Neural progenitor cell (in vitro differentiated cells): Measurements from ENCODE around the gene RSPH1. TPM values are rescaled to one million over a fixed set of nuclear protein-coding genes. Genes with fewer than 3 reads are reported as not detected.
A peak's percentile ranks its signal among the peaks of the same experiment; 100 is the strongest.
"Not testable (repeated sequence)": the region's sequence is repeated elsewhere in the genome, so short reads cannot be mapped to it uniquely, and the experiment has no call there.

ENCODE experiments used
- DNase-seq: peaks from one replicate; pipeline ENCODE4 v3.0.0-alpha.2; 2016; ENCODE audit warnings: low spot score
- H2AFZ ChIP-seq: fragments of 200-600 bp; sonication (generic); replicated peaks from 2 replicates; pipeline ENCODE4 v1.6.1; 2016; ENCODE audit warnings: antibody characterized with exemption
- H3F3A ChIP-seq: fragments of 200-600 bp; sonication (generic); 2 replicates; pipeline ENCODE4 v1.6.1; 2016; ENCODE audit warnings: antibody characterized with exemption, low read depth
- H3K27ac ChIP-seq: fragments of 200-600 bp; sonication (generic); 2 replicates; pipeline ENCODE4 v1.5.1; 2016; ENCODE audit warnings: mild to moderate bottlenecking
- H3K27me3 ChIP-seq: fragments of 200-600 bp; sonication (generic); 2 replicates; pipeline ENCODE4 v1.6.1; 2016; ENCODE audit warnings: mild to moderate bottlenecking, moderate library complexity
- H3K36me3 ChIP-seq: fragments of 200-600 bp; sonication (generic); 2 replicates; pipeline ENCODE4 v1.5.1; 2016
- H3K4me1 ChIP-seq: fragments of 200-600 bp; sonication (generic); 2 replicates; pipeline ENCODE4 v1.6.1; 2016; ENCODE audit warnings: mixed run types
- H3K4me2 ChIP-seq: fragments of 200-600 bp; sonication (generic); 2 replicates; pipeline ENCODE4 v1.6.1; 2016
- H3K4me3 ChIP-seq: fragments of 200-600 bp; sonication (generic); 2 replicates; pipeline ENCODE4 v1.5.1; 2016
- H3K79me2 ChIP-seq: fragments of 200-600 bp; sonication (generic); 2 replicates; pipeline ENCODE4 v1.6.1; 2016; ENCODE audit warnings: low read depth
- H3K9ac ChIP-seq: fragments of 200-600 bp; sonication (generic); 2 replicates; pipeline ENCODE4 v1.6.1; 2016
- H3K9me3 ChIP-seq: fragments of 200-600 bp; sonication (generic); 2 replicates; pipeline ENCODE4 v1.5.1; 2016; ENCODE audit warnings: low read depth
- H4K20me1 ChIP-seq: fragments of 200-600 bp; sonication (generic); 2 replicates; pipeline ENCODE4 v1.6.1; 2016; ENCODE audit warnings: low read depth
- H3K27ac Mint-ChIP-seq: 3 replicates; pipeline ENCODE4 v1.8.0; 2021; ENCODE audit warnings: mixed read lengths
- H3K27me3 Mint-ChIP-seq: 2 replicates; pipeline ENCODE4 v1.8.0; 2022; ENCODE audit warnings: low read depth, mild to moderate bottlenecking, inconsistent platforms, moderate library complexity, mixed read lengths; ENCODE audit not compliant: insufficient read depth
- H3K36me3 Mint-ChIP-seq: 3 replicates; pipeline ENCODE4 v1.8.0; 2021; ENCODE audit warnings: mixed read lengths
- H3K4me1 Mint-ChIP-seq: 3 replicates; pipeline ENCODE4 v1.8.0; 2021; ENCODE audit warnings: mixed read lengths
- H3K4me3 Mint-ChIP-seq: 3 replicates; pipeline ENCODE4 v1.8.0; 2021; ENCODE audit warnings: mild to moderate bottlenecking, moderate library complexity, mixed read lengths
- H3K9me3 Mint-ChIP-seq: 3 replicates; pipeline ENCODE4 v1.8.0; 2020; ENCODE audit warnings: mixed read lengths
- CTCF ChIP-seq: fragments of 200-600 bp; sonication (generic); IDR thresholded peaks from 2 replicates; pipeline ENCODE4 v1.5.1; 2017; ENCODE audit warnings: antibody characterized with exemption, mild to moderate bottlenecking
- EZH2 ChIP-seq: fragments of 200-600 bp; sonication (generic); IDR thresholded peaks from 2 replicates; pipeline ENCODE4 v1.6.1; 2017; ENCODE audit warnings: antibody characterized with exemption, mild to moderate bottlenecking, moderate library complexity
- EZH2phosphoT487 ChIP-seq: fragments of 200-600 bp; sonication (generic); IDR thresholded peaks from 2 replicates; pipeline ENCODE4 v1.6.1; 2017; ENCODE audit warnings: antibody characterized with exemption
- total RNA-seq: library from RNA; depleted of rRNA; stranded (reverse); fragments of >200 nt; gene quantifications from 2 replicates; pipeline ENCODE4 v1.2.3, GENCODE V29; 2015; ENCODE audit warnings: low replicate concordance

RSPH1 gene
- total RNA-seq, 1 donor from 2014 or later = 0.04 TPM

- H3K4me3 ChIP-seq = no peak overlapping the region
- H3F3A ChIP-seq = no peaks in the 10 kb centered on the region
- TF ChIP-seq EZH2 (no peak), EZH2phosphoT487 (no peak), CTCF (no peak)
- Mint-ChIP-seq H3K36me3 (no peaks in the 10 kb centered on the region), H3K27ac (peak overlapping the region; percentile 35), H3K4me1 (peaks cover 29% of the 10 kb centered on the region), H3K27me3 (peaks cover 2% of the 10 kb centered on the region), H3K9me3 (no peaks in the 10 kb centered on the region), H3K4me3 (no peak overlapping the region)
- no peaks in the 10 kb centered on the region for H3K36me3 ChIP-seq
- DNase-seq = no peak
- no peaks in the 10 kb centered on the region for H3K4me1 ChIP-seq
- H3K9ac ChIP-seq = no peak overlapping the region
- H3K9me3 ChIP-seq = no peaks in the 10 kb centered on the region
- no peak overlapping the region for H2AFZ ChIP-seq
- H3K27me3 ChIP-seq = no peaks in the 10 kb centered on the region
- no peak overlapping the region for H3K4me2 ChIP-seq
- H3K27ac ChIP-seq = no peak overlapping the region
- H3K79me2 ChIP-seq = no peaks in the 10 kb centered on the region
- no peaks in the 10 kb centered on the region for H4K20me1 ChIP-seq
Observed at GRCh38 chr21:42471716-42472330, 24.2 kb downstream of the RSPH1 start.

GRCh38 chr21:42471206-42471605 lies 24.8 kb downstream of the RSPH1 start:
- H3F3A ChIP-seq = no peaks in the 10 kb centered on the region
- no peaks in the 10 kb centered on the region for H3K4me1 ChIP-seq
- no peaks in the 10 kb centered on the region for H3K36me3 Mint-ChIP-seq
- TF ChIP-seq EZH2 (no peak), CTCF (no peak), EZH2phosphoT487 (no peak)
- H3K27me3 Mint-ChIP-seq = peaks cover 2% of the 10 kb centered on the region
- no peak overlapping the region for H3K4me3 ChIP-seq
- peak overlapping the region; percentile 35 for H3K27ac Mint-ChIP-seq
- H3K79me2 ChIP-seq = no peaks in the 10 kb centered on the region
- H3K27me3 ChIP-seq = no peaks in the 10 kb centered on the region
- no peak overlapping the region for H3K4me3 Mint-ChIP-seq
- no peaks in the 10 kb centered on the region for H3K36me3 ChIP-seq
- H3K4me2 ChIP-seq = no peak overlapping the region
- DNase-seq = no peak
- no peaks in the 10 kb centered on the region for H3K9me3 Mint-ChIP-seq
- H4K20me1 ChIP-seq = no peaks in the 10 kb centered on the region
- H3K27ac ChIP-seq = no peak overlapping the region
- H3K9ac ChIP-seq = no peak overlapping the region
- no peaks in the 10 kb centered on the region for H3K9me3 ChIP-seq
- H3K4me1 Mint-ChIP-seq = peaks cover 29% of the 10 kb centered on the region
- no peak overlapping the region for H2AFZ ChIP-seq

- H3K4me3 Mint-ChIP-seq = not testable (repeated sequence)
Observed at GRCh38 chr21:42469726-42470125, 26.3 kb downstream of the RSPH1 start.

GRCh38 chr21:42469272-42469671 lies 26.8 kb downstream of the RSPH1 start:
- no peaks in the 10 kb centered on the region for H3K36me3 Mint-ChIP-seq
- no peak overlapping the region for H3K9ac ChIP-seq
- no peaks in the 10 kb centered on the region for H3K9me3 Mint-ChIP-seq
- no peaks in the 10 kb centered on the region for H3K4me1 ChIP-seq
- H3K79me2 ChIP-seq = no peaks in the 10 kb centered on the region
- no peaks in the 10 kb centered on the region for H3F3A ChIP-seq
- peaks cover 3% of the 10 kb centered on the region for H3K27me3 Mint-ChIP-seq
- H3K4me1 Mint-ChIP-seq = peaks cover 34% of the 10 kb centered on the region
- no peak for DNase-seq
- TF ChIP-seq CTCF = no peak
- TF ChIP-seq EZH2phosphoT487 = no peak
- TF ChIP-seq EZH2 = no peak
- no peak overlapping the region for H3K27ac ChIP-seq
- no peaks in the 10 kb centered on the region for H3K36me3 ChIP-seq
- no peaks in the 10 kb centered on the region for H4K20me1 ChIP-seq
- no peak overlapping the region for H3K4me3 ChIP-seq
- H3K4me2 ChIP-seq = no peak overlapping the region
- H3K4me3 Mint-ChIP-seq = no peak overlapping the region
- no peaks in the 10 kb centered on the region for H3K27me3 ChIP-seq
- no peak overlapping the region for H3K27ac Mint-ChIP-seq
- H2AFZ ChIP-seq = no peak overlapping the region
- no peaks in the 10 kb centered on the region for H3K9me3 ChIP-seq

More at GRCh38 chr21:42469726-42470125, 26.3 kb downstream of the RSPH1 start:
- not testable (repeated sequence) for H3K4me2 ChIP-seq, H3K79me2 ChIP-seq, H2AFZ ChIP-seq, H3K36me3 ChIP-seq, H3K36me3 Mint-ChIP-seq, H4K20me1 ChIP-seq, H3K27ac ChIP-seq, H3K27me3 Mint-ChIP-seq, H3F3A ChIP-seq, H3K9me3 ChIP-seq, H3K9ac ChIP-seq, H3K9me3 Mint-ChIP-seq, H3K27ac Mint-ChIP-seq, H3K27me3 ChIP-seq, DNase-seq, H3K4me1 ChIP-seq, H3K4me3 ChIP-seq
- H3K4me1 Mint-ChIP-seq = peaks cover 38% of the 10 kb centered on the region
